RWPE2 (cell line): ENCODE data around the gene NLRC4.
A peak's percentile ranks its signal among the peaks of the same experiment; 100 is the strongest.
"Not testable (repeated sequence)": the region's sequence is repeated elsewhere in the genome, so short reads cannot be mapped to it uniquely, and the experiment has no call there.

ENCODE experiments used
- ATAC-seq: fragments of 200-7000 bp; cut with Tn5 transposase; 3 replicates; pipeline ENCODE4 v1.9.1; 2021; ENCODE audit warnings: low read depth
- DNase-seq: peaks from one replicate; pipeline ENCODE4 v3.0.0-alpha.2; 2020; ENCODE audit warnings: low spot score
- H3K27ac ChIP-seq: fragments of 450-650 bp; 2 replicates; pipeline ENCODE4 v1.5.1; 2017; ENCODE audit warnings: mild to moderate bottlenecking; ENCODE audit not compliant: poor library complexity, severe bottlenecking
- H3K27me3 ChIP-seq: fragments of 250-450 bp; sonication (Bioruptor Pico); 2 replicates; pipeline ENCODE4 v1.5.1; 2021; ENCODE audit warnings: mild to moderate bottlenecking, moderate library complexity; ENCODE audit not compliant: insufficient read depth, poor library complexity, severe bottlenecking
- H3K36me3 ChIP-seq: fragments of 250-450 bp; sonication (Bioruptor Pico); 2 replicates; pipeline ENCODE4 v1.5.1; 2020; ENCODE audit warnings: low read depth, mild to moderate bottlenecking, moderate library complexity
- H3K4me1 ChIP-seq: fragments of 250-450 bp; sonication (Bioruptor Pico); 2 replicates; pipeline ENCODE4 v1.5.1; 2021; ENCODE audit warnings: mild to moderate bottlenecking, moderate library complexity; ENCODE audit not compliant: insufficient read depth, poor library complexity, severe bottlenecking
- H3K4me3 ChIP-seq: fragments of 250-450 bp; sonication (Bioruptor Pico); 2 replicates; pipeline ENCODE4 v1.5.1; 2021; ENCODE audit warnings: mild to moderate bottlenecking, moderate library complexity; ENCODE audit not compliant: severe bottlenecking
- H3K9me3 ChIP-seq: fragments of 250-450 bp; sonication (Bioruptor Pico); 2 replicates; pipeline ENCODE4 v1.5.1; 2021; ENCODE audit warnings: mild to moderate bottlenecking, moderate library complexity; ENCODE audit not compliant: severe bottlenecking
- CTCF ChIP-seq: fragments of 450-650 bp; IDR thresholded peaks from one replicate; pipeline ENCODE4 v1.5.1; 2017; ENCODE audit warnings: mild to moderate bottlenecking, moderate library complexity; ENCODE audit not compliant: poor library complexity, severe bottlenecking

Gene NLRC4

GRCh38 chr2:32277363-32277673 is 12.6 kb upstream of the NLRC4 start:
- peaks cover 2% of the 10 kb centered on the region for H3K36me3 ChIP-seq
- no peak for TF ChIP-seq CTCF
- no peaks in the 10 kb centered on the region for H3K27me3 ChIP-seq
- no peaks in the 10 kb centered on the region for H3K9me3 ChIP-seq
- DNase-seq (no peak), ATAC-seq (no peak)
- H3K27ac ChIP-seq = peak overlapping the region; percentile 7
- peak overlapping the region; percentile 59 for H3K4me3 ChIP-seq
- peaks cover 4% of the 10 kb centered on the region for H3K4me1 ChIP-seq

- ATAC-seq, H3K4me1 ChIP-seq, H3K9me3 ChIP-seq, H3K27me3 ChIP-seq, H3K27ac ChIP-seq, H3K4me3 ChIP-seq, H3K36me3 ChIP-seq, DNase-seq: not testable (repeated sequence)
Measured at GRCh38 chr2:32275790-32276189, 11.1 kb upstream of the NLRC4 start.

- no peak overlapping the region for H3K4me3 ChIP-seq
- ATAC-seq = no peak
- H3K27me3 ChIP-seq = no peaks in the 10 kb centered on the region
- no peaks in the 10 kb centered on the region for H3K9me3 ChIP-seq
- no peaks in the 10 kb centered on the region for H3K36me3 ChIP-seq
- no peak for TF ChIP-seq CTCF
- no peak overlapping the region for H3K27ac ChIP-seq
- DNase-seq = no peak
- H3K4me1 ChIP-seq = peaks cover 4% of the 10 kb centered on the region
Measured at GRCh38 chr2:32274289-32274688, 9.6 kb upstream of the NLRC4 start.

GRCh38 chr2:32272279-32272678 is 7.6 kb upstream of the NLRC4 start:
- H3K4me1 ChIP-seq = peaks cover 2% of the 10 kb centered on the region
- no peak for ATAC-seq

GRCh38 chr2:32271063-32271462 is 6.4 kb upstream of the NLRC4 start:
- H3K4me1 ChIP-seq = no peaks in the 10 kb centered on the region
- no peaks in the 10 kb centered on the region for H3K9me3 ChIP-seq
- no peak for TF ChIP-seq CTCF
- no peak overlapping the region for H3K4me3 ChIP-seq
- H3K27ac ChIP-seq = no peak overlapping the region
- no peaks in the 10 kb centered on the region for H3K27me3 ChIP-seq
- no peaks in the 10 kb centered on the region for H3K36me3 ChIP-seq
- DNase-seq (no peak), ATAC-seq (no peak)

More at GRCh38 chr2:32272279-32272678, 7.6 kb upstream of the NLRC4 start:
- Histone ChIP-seq H3K36me3 (no peaks in the 10 kb centered on the region), H3K27me3 (no peaks in the 10 kb centered on the region), H3K4me3 (no peak overlapping the region), H3K27ac (no peak overlapping the region), H3K9me3 (no peaks in the 10 kb centered on the region)
- no peak for DNase-seq
- no peak for TF ChIP-seq CTCF
